Loucy (cell line): Measurements from ENCODE around the gene RABGAP1.

ENCODE experiments used
- H2AFZ ChIP-seq: fragments of 200-600 bp; sonication (generic); 2 replicates; pipeline ENCODE4 v1.6.0; 2016; ENCODE audit warnings: antibody characterized with exemption, mild to moderate bottlenecking, low read length, moderate library complexity
- H3F3A ChIP-seq: fragments of 200-600 bp; 2 replicates; pipeline ENCODE4 v1.6.0; 2016; ENCODE audit warnings: antibody characterized with exemption, low read depth, mild to moderate bottlenecking
- H3K27me3 ChIP-seq: fragments of 200-600 bp; sonication (generic); 2 replicates; pipeline ENCODE4 v1.6.1; 2014; ENCODE audit warnings: low read length, mild to moderate bottlenecking; ENCODE audit not compliant: insufficient read depth, poor library complexity, severe bottlenecking
- H3K36me3 ChIP-seq: fragments of 200-600 bp; sonication (generic); 2 replicates; pipeline ENCODE4 v1.6.1; 2016; ENCODE audit warnings: low read length; ENCODE audit not compliant: insufficient read depth
- H3K4me1 ChIP-seq: fragments of 200-600 bp; sonication (generic); 2 replicates; pipeline ENCODE4 v1.5.1; 2014; ENCODE audit warnings: low read length, mild to moderate bottlenecking; ENCODE audit not compliant: insufficient read depth, poor library complexity, severe bottlenecking
- H3K4me2 ChIP-seq: fragments of 200-600 bp; sonication (generic); 2 replicates; pipeline ENCODE4 v1.6.0; 2014; ENCODE audit warnings: antibody characterized with exemption, low read length, low read depth, mild to moderate bottlenecking; ENCODE audit not compliant: poor library complexity, severe bottlenecking
- H3K4me3 ChIP-seq: fragments of 200-600 bp; sonication (generic); 2 replicates; pipeline ENCODE4 v1.5.1; 2014; ENCODE audit warnings: low read length, mild to moderate bottlenecking, mixed read lengths; ENCODE audit not compliant: poor library complexity, severe bottlenecking
- H3K79me2 ChIP-seq: fragments of 200-600 bp; sonication (generic); 2 replicates; pipeline ENCODE4 v1.6.1; 2014; ENCODE audit warnings: low read length; ENCODE audit not compliant: insufficient read depth
- H3K9ac ChIP-seq: fragments of 200-600 bp; sonication (generic); 2 replicates; pipeline ENCODE4 v1.6.0; 2014; ENCODE audit warnings: mild to moderate bottlenecking, low read depth, low read length, moderate library complexity; ENCODE audit not compliant: poor library complexity, severe bottlenecking
- H3K9me2 ChIP-seq: fragments of 200-600 bp; sonication (generic); replicated peaks from 2 replicates; pipeline ENCODE4 v1.6.1; 2016; ENCODE audit warnings: low read depth, low read length, mixed read lengths
- H3K9me3 ChIP-seq: fragments of 200-600 bp; sonication (generic); 2 replicates; pipeline ENCODE4 v1.6.1; 2014; ENCODE audit warnings: mild to moderate bottlenecking, antibody characterized with exemption, low read length, low read depth; ENCODE audit not compliant: insufficient read depth
- H4K20me1 ChIP-seq: fragments of 200-600 bp; sonication (generic); 2 replicates; pipeline ENCODE4 v1.6.0; 2014; ENCODE audit warnings: antibody characterized with exemption, low read length, mild to moderate bottlenecking; ENCODE audit not compliant: insufficient read depth, poor library complexity, severe bottlenecking
- CTCF ChIP-seq: fragments of 200-600 bp; sonication (generic); conservative IDR thresholded peaks from 2 replicates; pipeline ENCODE4 v1.5.1; 2014; ENCODE audit warnings: mild to moderate bottlenecking, antibody characterized with exemption, low read length
- EZH2phosphoT487 ChIP-seq: fragments of 200-600 bp; IDR thresholded peaks from 2 replicates; pipeline ENCODE4 v1.6.1; 2018; ENCODE audit warnings: antibody characterized with exemption, mild to moderate bottlenecking, moderate library complexity, borderline replicate concordance

RABGAP1 gene

GRCh38 chr9:123089790-123090189, 149.0 kb downstream of the RABGAP1 start:
- Histone ChIP-seq H3K4me3 (no peak overlapping the region), H3K4me2 (no peak overlapping the region), H3K79me2 (no peaks in the 10 kb centered on the region), H3K9ac (no peak overlapping the region), H4K20me1 (no peaks in the 10 kb centered on the region), H3F3A (no peaks in the 10 kb centered on the region), H3K9me3 (no peaks in the 10 kb centered on the region), H3K9me2 (no peaks in the 10 kb centered on the region), H2AFZ (no peak overlapping the region), H3K36me3 (peaks cover 42% of the 10 kb centered on the region; the same call in 1 of the 2 replicates), H3K27me3 (no peaks in the 10 kb centered on the region), H3K4me1 (no peaks in the 10 kb centered on the region)
- no peak for TF ChIP-seq CTCF
- TF ChIP-seq EZH2phosphoT487 = no peak

DNA sequence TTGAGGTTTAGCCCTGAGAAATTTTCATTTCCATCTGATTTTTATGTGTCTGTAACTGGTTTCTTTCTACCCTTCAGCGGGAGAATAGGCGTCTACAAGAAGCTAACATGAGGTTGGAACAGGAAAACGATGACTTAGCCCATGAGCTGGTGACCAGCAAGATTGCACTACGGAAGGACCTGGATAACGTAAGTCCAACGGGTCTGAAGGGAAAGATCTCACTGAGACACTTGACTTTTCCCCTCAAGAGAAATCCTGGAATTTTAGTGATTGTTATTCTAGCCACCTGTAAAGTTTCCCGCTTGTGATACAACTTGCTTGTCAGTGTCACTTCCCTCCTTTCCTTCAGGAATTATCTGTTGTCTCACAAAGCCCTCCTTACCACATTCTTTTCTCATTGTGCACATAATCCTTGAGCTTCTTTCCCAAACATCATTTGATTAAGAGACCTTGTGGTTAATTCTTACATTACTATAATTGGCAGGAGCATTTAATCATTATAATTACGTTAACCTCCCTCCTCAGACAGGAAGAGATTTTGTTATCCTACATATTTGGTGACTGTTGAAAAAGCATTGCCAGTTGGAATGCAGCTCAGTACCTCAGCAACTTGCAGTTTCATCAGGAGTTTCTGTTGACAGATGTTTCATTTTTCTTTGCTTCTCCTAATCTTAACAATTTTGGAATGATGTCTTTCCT, 149.5 kb downstream of the RABGAP1 start:
- H3K9ac ChIP-seq = no peak overlapping the region
- H3F3A ChIP-seq = no peaks in the 10 kb centered on the region
- H3K4me1 ChIP-seq = no peaks in the 10 kb centered on the region
- no peak for TF ChIP-seq EZH2phosphoT487
- no peak for TF ChIP-seq CTCF
- H3K27me3 ChIP-seq = no peaks in the 10 kb centered on the region
- H3K4me2 ChIP-seq = no peak overlapping the region
- H3K79me2 ChIP-seq = no peaks in the 10 kb centered on the region
- H3K9me2 ChIP-seq = no peaks in the 10 kb centered on the region
- H3K9me3 ChIP-seq = no peaks in the 10 kb centered on the region
- H4K20me1 ChIP-seq = no peaks in the 10 kb centered on the region
- peaks cover 39% of the 10 kb centered on the region; the same call in 1 of the 2 replicates for H3K36me3 ChIP-seq
- H2AFZ ChIP-seq = no peak overlapping the region
- H3K4me3 ChIP-seq = no peak overlapping the region

GRCh38 chr9:123090956-123091355, 150.1 kb downstream of the RABGAP1 start:
- Histone ChIP-seq H3K79me2 (no peaks in the 10 kb centered on the region), H3K4me2 (no peak overlapping the region), H3K4me3 (no peak overlapping the region), H3K9me2 (no peaks in the 10 kb centered on the region), H3K36me3 (peaks cover 41% of the 10 kb centered on the region; the same call in 1 of the 2 replicates), H4K20me1 (no peaks in the 10 kb centered on the region), H3K4me1 (no peaks in the 10 kb centered on the region), H3F3A (no peaks in the 10 kb centered on the region), H3K27me3 (no peaks in the 10 kb centered on the region), H2AFZ (no peak overlapping the region), H3K9ac (no peak overlapping the region), H3K9me3 (no peaks in the 10 kb centered on the region)
- TF ChIP-seq CTCF = no peak
- TF ChIP-seq EZH2phosphoT487 = no peak
